Measurements from ENCODE around the gene NET1. TPM values are rescaled to one million over a fixed set of nuclear protein-coding genes. Genes with fewer than 3 reads are reported as not detected.
A peak's percentile ranks its signal among the peaks of the same experiment; 100 is the strongest.

NET1 gene
- polyA plus RNA-seq, 2 of the 4 experiments (the other 2 are of a cell fraction) = 42.9 to 132 TPM

DNA sequence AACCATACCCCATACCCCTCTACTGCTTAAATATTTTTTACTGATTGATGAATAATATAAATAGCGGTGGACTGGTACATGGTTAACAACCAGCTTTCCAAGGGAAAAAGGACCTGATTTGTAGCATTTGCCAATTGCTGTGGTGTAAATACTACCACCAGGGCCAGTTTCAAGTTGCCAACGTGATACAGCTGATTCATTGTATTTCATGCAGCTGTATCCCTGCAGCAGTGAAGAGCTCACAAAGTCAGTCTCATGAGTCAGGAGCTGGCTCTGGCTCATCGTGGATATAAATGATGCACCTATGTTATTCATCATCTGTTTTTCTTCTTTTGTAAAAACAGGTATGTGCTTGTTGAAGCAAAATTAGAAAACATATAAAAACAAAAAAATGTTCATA lies 71.8 kb downstream of the NET1 start (continued):
- no peak for TF ChIP-seq HOXB5 (CRISPR knock-in tag; IDR thresholded peaks at IDR 0.05)
- TF ChIP-seq RFX5 (IDR thresholded peaks at IDR 0.05) = no peak

DNA sequence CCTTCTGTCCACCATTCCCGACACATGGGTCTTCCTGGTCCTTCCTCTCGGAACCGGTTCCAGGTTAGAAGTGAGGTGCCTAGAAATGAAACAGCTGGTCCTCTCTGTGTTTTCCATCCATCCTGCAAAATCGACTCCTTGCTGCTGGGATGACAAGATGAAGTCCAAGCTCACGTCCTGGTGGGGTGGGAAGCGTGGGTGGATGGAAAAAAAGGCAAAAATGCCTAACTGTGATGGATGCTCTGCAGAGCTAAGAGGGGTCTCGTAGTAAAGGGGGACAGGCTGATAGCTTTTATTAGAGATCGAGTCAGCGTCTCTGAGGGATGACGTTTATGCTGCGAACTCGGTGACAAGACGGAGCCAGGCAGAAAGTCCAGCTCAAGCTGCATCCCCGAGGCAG lies 72.9 kb downstream of the NET1 start:
- TF ChIP-seq PHF8 (IDR thresholded peaks at IDR 0.05; ENCODE audit: borderline replicate concordance, low read depth) (no peak), TFCP2L1 (CRISPR knock-in tag; IDR thresholded peaks at IDR 0.05) (no peak), HDAC2 (IDR thresholded peaks at IDR 0.05) (no peak), CBX2 (IDR thresholded peaks at IDR 0.05; ENCODE audit: borderline replicate concordance, low read depth) (no peak), RNF2 (IDR thresholded peaks at IDR 0.05; ENCODE audit: borderline replicate concordance, low read depth) (no peak), ESRRA (IDR thresholded peaks at IDR 0.05; ENCODE audit: borderline replicate concordance, low read length) (no peak), HOXB13 (CRISPR knock-in tag; IDR thresholded peaks at IDR 0.05; ENCODE audit: low read depth) (no peak), CHD4 (IDR thresholded peaks at IDR 0.05; ENCODE audit: borderline replicate concordance) (no peak), KDM5A (IDR thresholded peaks at IDR 0.05) (no peak), RAD21 (conservative IDR thresholded peaks at IDR 0.05 in 1 of 2, IDR thresholded peaks at IDR 0.05 in 1 of 2) (no peak), EHMT2 (IDR thresholded peaks at IDR 0.05; ENCODE audit: low read depth) (no peak), JUNB (IDR thresholded peaks at IDR 0.05) (no peak), JUN (IDR thresholded peaks at IDR 0.05) (no peak)
- TF ChIP-seq, protein P1, sequence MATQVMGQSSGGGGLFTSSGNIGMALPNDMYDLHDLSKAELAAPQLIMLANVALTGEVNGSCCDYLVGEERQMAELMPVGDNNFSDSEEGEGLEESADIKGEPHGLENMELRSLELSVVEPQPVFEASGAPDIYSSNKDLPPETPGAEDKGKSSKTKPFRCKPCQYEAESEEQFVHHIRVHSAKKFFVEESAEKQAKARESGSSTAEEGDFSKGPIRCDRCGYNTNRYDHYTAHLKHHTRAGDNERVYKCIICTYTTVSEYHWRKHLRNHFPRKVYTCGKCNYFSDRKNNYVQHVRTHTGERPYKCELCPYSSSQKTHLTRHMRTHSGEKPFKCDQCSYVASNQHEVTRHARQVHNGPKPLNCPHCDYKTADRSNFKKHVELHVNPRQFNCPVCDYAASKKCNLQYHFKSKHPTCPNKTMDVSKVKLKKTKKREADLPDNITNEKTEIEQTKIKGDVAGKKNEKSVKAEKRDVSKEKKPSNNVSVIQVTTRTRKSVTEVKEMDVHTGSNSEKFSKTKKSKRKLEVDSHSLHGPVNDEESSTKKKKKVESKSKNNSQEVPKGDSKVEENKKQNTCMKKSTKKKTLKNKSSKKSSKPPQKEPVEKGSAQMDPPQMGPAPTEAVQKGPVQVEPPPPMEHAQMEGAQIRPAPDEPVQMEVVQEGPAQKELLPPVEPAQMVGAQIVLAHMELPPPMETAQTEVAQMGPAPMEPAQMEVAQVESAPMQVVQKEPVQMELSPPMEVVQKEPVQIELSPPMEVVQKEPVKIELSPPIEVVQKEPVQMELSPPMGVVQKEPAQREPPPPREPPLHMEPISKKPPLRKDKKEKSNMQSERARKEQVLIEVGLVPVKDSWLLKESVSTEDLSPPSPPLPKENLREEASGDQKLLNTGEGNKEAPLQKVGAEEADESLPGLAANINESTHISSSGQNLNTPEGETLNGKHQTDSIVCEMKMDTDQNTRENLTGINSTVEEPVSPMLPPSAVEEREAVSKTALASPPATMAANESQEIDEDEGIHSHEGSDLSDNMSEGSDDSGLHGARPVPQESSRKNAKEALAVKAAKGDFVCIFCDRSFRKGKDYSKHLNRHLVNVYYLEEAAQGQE (IDR thresholded peaks at IDR 0.05) = no peak
- FAIRE-seq (no peak), DNase-seq (ENCODE audit: low read depth in 1 of 2, low spot score in 1 of 2) (no peak), ATAC-seq (no peak)
- Histone ChIP-seq H3K4me1 (no peaks in the 10 kb centered on the region), H3K9me3 (no peaks in the 10 kb centered on the region), H3K27ac (no peak overlapping the region), H3K4me3 (no peak overlapping the region), H3K4me2 (no peak overlapping the region)
- POLR2A ChIA-PET = no interaction called here
- 79% methylated on average over 14 of the region's 14 CpGs for WGBS (ENCODE audit: missing lambda C conversion rate)
- CTCF ChIA-PET = interaction anchor here (0.6 to 2.2 kb wide), 3 partner anchors 12 to 138 kb away, joined by 3 to 8 read pairs (median 3); partner anchors contain the start of gene CALML5

DNA sequence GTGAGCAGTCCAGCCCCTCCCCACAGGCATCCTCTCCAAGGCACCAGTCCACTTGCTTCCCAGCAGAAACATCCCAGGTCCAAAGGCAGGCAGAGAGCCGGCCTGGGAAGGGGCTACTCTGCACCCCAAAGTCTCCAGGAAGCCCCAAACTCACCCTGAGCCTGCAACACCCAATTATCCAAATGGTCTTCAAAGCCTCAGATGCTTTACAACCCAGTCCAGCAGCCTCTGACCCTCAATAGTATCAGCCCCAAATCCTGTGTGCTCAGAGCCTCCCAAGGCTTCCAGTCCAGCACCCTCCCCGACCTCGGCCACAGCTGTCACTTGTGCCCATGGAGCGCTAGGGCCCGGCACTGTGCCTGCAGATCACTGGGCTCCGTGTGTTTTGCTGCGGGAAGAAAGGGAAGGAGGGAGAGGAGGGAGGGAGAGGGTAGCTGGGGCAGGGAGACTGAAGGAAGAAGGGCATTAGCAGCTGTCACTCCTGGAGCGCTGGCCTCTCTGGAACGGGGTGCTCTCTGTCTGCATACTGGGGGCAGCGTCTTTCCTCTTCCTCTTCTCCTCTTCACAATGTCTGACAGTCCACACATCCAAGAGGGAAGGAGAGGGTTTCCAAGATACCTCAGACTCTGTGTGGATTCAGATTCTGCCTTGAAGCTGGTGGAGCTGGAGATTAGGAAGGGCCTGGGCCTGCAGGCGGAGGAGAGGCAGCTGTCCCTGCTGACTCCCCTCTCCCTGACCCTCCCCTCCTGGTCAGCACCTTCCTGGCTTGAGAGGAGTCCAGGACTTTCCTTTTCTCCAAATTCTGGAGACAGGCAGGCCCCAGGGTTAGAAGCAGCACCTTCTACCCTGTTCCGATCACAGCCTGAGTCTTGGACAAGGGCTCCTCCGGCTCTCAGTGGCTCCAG lies 73.8 kb downstream of the NET1 start:
- ChIA-PET CTCF (interaction anchor here (2.2 kb wide), 1 partner anchor 137 kb away, joined by 8 read pairs; no protein-coding TSS in a partner anchor), POLR2A (no interaction called here)
- DNase-seq (ENCODE audit: low read depth in 1 of 2, low spot score in 1 of 2) (no peak), FAIRE-seq (no peak), ATAC-seq (peak in 1 of 2 experiments; percentile 21; a peak in 2 of 6 replicates)
- WGBS (ENCODE audit: missing lambda C conversion rate) = 85% methylated on average over 13 of the region's 13 CpGs
- H3K4me2 ChIP-seq = no peak overlapping the region
- no peak overlapping the region for H3K4me3 ChIP-seq
- H3K27ac ChIP-seq = peak overlapping the region in 1 of 2 experiments; percentile 2; a peak in 1 of 6 replicates
- no peaks in the 10 kb centered on the region for H3K9me3 ChIP-seq
- no peaks in the 10 kb centered on the region for H3K4me1 ChIP-seq
- TF ChIP-seq NFE2L2 (conservative IDR thresholded peaks at IDR 0.05; ENCODE audit: low read length) = no peak
- TF ChIP-seq, protein P2, sequence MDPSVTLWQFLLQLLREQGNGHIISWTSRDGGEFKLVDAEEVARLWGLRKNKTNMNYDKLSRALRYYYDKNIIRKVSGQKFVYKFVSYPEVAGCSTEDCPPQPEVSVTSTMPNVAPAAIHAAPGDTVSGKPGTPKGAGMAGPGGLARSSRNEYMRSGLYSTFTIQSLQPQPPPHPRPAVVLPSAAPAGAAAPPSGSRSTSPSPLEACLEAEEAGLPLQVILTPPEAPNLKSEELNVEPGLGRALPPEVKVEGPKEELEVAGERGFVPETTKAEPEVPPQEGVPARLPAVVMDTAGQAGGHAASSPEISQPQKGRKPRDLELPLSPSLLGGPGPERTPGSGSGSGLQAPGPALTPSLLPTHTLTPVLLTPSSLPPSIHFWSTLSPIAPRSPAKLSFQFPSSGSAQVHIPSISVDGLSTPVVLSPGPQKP (IDR thresholded peaks at IDR 0.05; ENCODE audit: low read depth, low read length) = no peak
- no peak for TF ChIP-seq EHMT2 (IDR thresholded peaks at IDR 0.05; ENCODE audit: low read depth)
- TF ChIP-seq, protein P3, sequence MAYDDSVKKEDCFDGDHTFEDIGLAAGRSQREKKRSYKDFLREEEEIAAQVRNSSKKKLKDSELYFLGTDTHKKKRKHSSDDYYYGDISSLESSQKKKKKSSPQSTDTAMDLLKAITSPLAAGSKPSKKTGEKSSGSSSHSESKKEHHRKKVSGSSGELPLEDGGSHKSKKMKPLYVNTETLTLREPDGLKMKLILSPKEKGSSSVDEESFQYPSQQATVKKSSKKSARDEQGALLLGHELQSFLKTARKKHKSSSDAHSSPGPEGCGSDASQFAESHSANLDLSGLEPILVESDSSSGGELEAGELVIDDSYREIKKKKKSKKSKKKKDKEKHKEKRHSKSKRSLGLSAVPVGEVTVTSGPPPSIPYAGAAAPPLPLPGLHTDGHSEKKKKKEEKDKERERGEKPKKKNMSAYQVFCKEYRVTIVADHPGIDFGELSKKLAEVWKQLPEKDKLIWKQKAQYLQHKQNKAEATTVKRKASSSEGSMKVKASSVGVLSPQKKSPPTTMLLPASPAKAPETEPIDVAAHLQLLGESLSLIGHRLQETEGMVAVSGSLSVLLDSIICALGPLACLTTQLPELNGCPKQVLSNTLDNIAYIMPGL (CRISPR knock-in tag; IDR thresholded peaks at IDR 0.05; ENCODE audit: borderline replicate concordance) = no peak
- TF ChIP-seq NPAS2 (CRISPR knock-in tag; IDR thresholded peaks at IDR 0.05; ENCODE audit: borderline replicate concordance) = no peak
- no peak for TF ChIP-seq ZNF302 (CRISPR knock-in tag; IDR thresholded peaks at IDR 0.05)
- TF ChIP-seq, protein P4, sequence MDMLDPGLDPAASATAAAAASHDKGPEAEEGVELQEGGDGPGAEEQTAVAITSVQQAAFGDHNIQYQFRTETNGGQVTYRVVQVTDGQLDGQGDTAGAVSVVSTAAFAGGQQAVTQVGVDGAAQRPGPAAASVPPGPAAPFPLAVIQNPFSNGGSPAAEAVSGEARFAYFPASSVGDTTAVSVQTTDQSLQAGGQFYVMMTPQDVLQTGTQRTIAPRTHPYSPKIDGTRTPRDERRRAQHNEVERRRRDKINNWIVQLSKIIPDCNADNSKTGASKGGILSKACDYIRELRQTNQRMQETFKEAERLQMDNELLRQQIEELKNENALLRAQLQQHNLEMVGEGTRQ (IDR thresholded peaks at IDR 0.05) = no peak
- TF ChIP-seq RFX5 (IDR thresholded peaks at IDR 0.05) = no peak
- TF ChIP-seq NR3C1 (IDR thresholded peaks at IDR 0.05) = no peak
- no peak for TF ChIP-seq RNF2 (IDR thresholded peaks at IDR 0.05; ENCODE audit: borderline replicate concordance, low read depth)
- TF ChIP-seq MAFK (IDR thresholded peaks at IDR 0.05; ENCODE audit: partially characterized antibody) = no peak
- no peak for TF ChIP-seq GATA3 (IDR thresholded peaks at IDR 0.05; ENCODE audit: borderline replicate concordance)
- TF ChIP-seq ZSCAN20 (CRISPR knock-in tag; IDR thresholded peaks at IDR 0.05) = no peak
- no peak for TF ChIP-seq HEYL (CRISPR knock-in tag; IDR thresholded peaks at IDR 0.05)
- TF ChIP-seq CEBPB (IDR thresholded peaks at IDR 0.05) = no peak
